ENCODE results near the gene DYNAP. TPM values are rescaled to one million over a fixed set of nuclear protein-coding genes. Genes with fewer than 3 reads are reported as not detected.

Gene DYNAP
- total and polyA plus RNA-seq, 2 donors (not counting 1 experiment from before 2014, with no cell fraction given) = not detected

GRCh38 chr18:54557958-54558357 is 33.1 kb upstream of the DYNAP start:
- TF ChIP-seq CTCF (IDR thresholded peaks at IDR 0.05) = no peak
- no peak for TF ChIP-seq EZH2 (IDR thresholded peaks at IDR 0.05; ENCODE audit: borderline replicate concordance, insufficient read depth, low read depth, low read length, poor library complexity, severe bottlenecking)
- Mint-ChIP-seq H3K27ac (no peak overlapping the region), H3K9me3 (ENCODE audit: insufficient read depth) (no peaks in the 10 kb centered on the region), H3K4me3 (no peak overlapping the region), H3K4me1 (no peaks in the 10 kb centered on the region), H3K27me3 (no peaks in the 10 kb centered on the region)
- Histone ChIP-seq H3K27me3 (replicated peaks in 1 of 4; ENCODE audit: control extremely low read depth in 1 of 4, control insufficient read depth in 3 of 4, insufficient read depth in 4 of 4, low read length in 3 of 4) (no peaks in the 10 kb centered on the region), H3K79me2 (ENCODE audit: control insufficient read depth, insufficient read depth, low read length) (no peaks in the 10 kb centered on the region), H3K27ac (ENCODE audit: low read length in 2 of 2) (no peak overlapping the region), H4K20me1 (ENCODE audit: control insufficient read depth, insufficient read depth, low read length, poor library complexity, severe bottlenecking) (no peaks in the 10 kb centered on the region), H3K4me2 (replicated peaks; ENCODE audit: low read depth, low read length, poor library complexity, severe bottlenecking) (no peak overlapping the region), H3K4me1 (ENCODE audit: control insufficient read depth in 2 of 2, insufficient read depth in 2 of 2, low read length in 2 of 2) (no peaks in the 10 kb centered on the region), H3K9me3 (ENCODE audit: control extremely low read depth in 1 of 3, control insufficient read depth in 2 of 3, insufficient read depth in 1 of 3, low read length in 2 of 3) (peaks cover 0 to under 1% (median 0%) of the 10 kb centered on the region in 3 donors), H2AFZ (ENCODE audit: insufficient read depth, low read depth, low read length, poor library complexity, severe bottlenecking) (no peak overlapping the region), H3K36me3 (replicated peaks in 1 of 2; ENCODE audit: control extremely low read depth in 1 of 2, control insufficient read depth in 1 of 2, extremely low read depth in 1 of 2, insufficient read depth in 2 of 2, low read length in 1 of 2) (no peaks in the 10 kb centered on the region), H3K9ac (ENCODE audit: low read length) (no peak overlapping the region), H3K4me3 (ENCODE audit: control extremely low read depth in 1 of 5, extremely low read depth in 1 of 5, insufficient read depth in 1 of 5, low read depth in 2 of 5, low read length in 4 of 5) (no peak overlapping the region)
- CTCF ChIA-PET = interaction anchor here (1.9 kb wide), 1 partner anchor 113 kb away, joined by 6 read pairs; no protein-coding TSS in a partner anchor
- WGBS (ENCODE audit: insufficient coverage) = no CpG with 5 or more reads among the region's 2 CpGs
- POLR2A ChIA-PET = no interaction called here
- intact Hi-C loops (cut with micrococcal nuclease) = loop anchor here (2.0 kb wide), 1 partner anchor 425 kb away; no protein-coding TSS in a partner anchor
- no peak for DNase-seq
- no peak for ATAC-seq (ENCODE audit: low read depth)

DNA sequence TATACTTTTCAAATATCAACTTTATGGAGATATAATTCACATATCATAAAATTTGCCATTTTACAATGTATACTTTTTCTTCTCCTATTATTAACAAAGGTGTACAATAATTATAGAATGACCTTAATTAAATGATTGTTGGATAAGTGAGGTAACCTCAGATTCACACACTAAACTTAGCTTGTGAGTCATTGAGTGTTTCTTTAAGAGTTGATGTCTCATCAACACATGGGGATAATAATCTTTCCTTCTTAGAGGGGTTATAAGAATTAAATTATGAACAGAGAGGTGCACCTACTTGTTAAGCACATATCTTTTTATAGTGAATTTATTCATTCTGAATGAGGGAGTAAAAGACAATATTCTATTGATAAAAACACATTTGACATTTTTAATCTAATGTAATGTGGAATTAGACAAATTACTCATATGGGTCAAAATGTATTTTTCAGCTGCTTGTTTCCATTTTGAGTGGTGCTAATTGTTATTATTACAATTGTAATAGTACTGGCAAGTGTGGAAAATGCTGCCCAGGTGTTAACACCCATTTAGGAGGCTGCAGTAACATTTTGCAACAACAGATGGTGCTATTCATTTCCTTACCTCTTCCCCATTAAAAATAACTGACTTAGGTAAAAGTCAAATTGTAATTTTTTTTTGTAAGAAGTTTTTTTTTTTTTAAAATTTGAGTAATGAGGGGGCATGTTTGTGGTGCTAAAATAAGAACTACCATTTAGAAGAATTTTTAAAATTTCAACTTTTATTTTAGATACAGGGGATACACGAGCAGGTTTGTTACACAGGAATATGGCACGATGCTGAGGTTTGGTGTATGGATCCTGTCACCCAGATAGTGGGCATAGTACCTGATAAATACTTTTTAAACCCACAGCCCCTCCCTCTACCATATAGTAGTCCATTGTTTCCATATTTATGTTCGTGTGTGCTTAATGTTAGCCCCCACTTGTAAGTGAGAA is 32.1 kb upstream of the DYNAP start:
- no peak overlapping the region for H3K4me2 ChIP-seq (replicated peaks; ENCODE audit: low read depth, low read length, poor library complexity, severe bottlenecking)
- H3K36me3 ChIP-seq (replicated peaks in 1 of 2; ENCODE audit: control extremely low read depth in 1 of 2, control insufficient read depth in 1 of 2, extremely low read depth in 1 of 2, insufficient read depth in 2 of 2, low read length in 1 of 2) = no peaks in the 10 kb centered on the region
- intact Hi-C loops (cut with micrococcal nuclease) = loop anchor here (2.0 kb wide), 1 partner anchor 424 kb away; no protein-coding TSS in a partner anchor
- Mint-ChIP-seq H3K4me1 (no peaks in the 10 kb centered on the region), H3K27ac (no peak overlapping the region), H3K27me3 (no peaks in the 10 kb centered on the region), H3K4me3 (no peak overlapping the region), H3K9me3 (ENCODE audit: insufficient read depth) (no peaks in the 10 kb centered on the region)
- H3K4me1 ChIP-seq (ENCODE audit: control insufficient read depth in 2 of 2, insufficient read depth in 2 of 2, low read length in 2 of 2) = no peaks in the 10 kb centered on the region
- peak; percentile 8 for DNase-seq
- H3K9ac ChIP-seq (ENCODE audit: low read length) = no peak overlapping the region
- H3K79me2 ChIP-seq (ENCODE audit: control insufficient read depth, insufficient read depth, low read length) = no peaks in the 10 kb centered on the region
- CTCF ChIA-PET = interaction anchor here (0.6 to 1.9 kb wide), 2 partner anchors 112 to 950 kb away, joined by 3 to 6 read pairs; no protein-coding TSS in a partner anchor
- POLR2A ChIA-PET = no interaction called here
- no peak for TF ChIP-seq EZH2 (IDR thresholded peaks at IDR 0.05; ENCODE audit: borderline replicate concordance, insufficient read depth, low read depth, low read length, poor library complexity, severe bottlenecking)
- peak; percentile 77 for TF ChIP-seq CTCF (IDR thresholded peaks at IDR 0.05)
- no peak for ATAC-seq (ENCODE audit: low read depth)
- no peak overlapping the region for H3K4me3 ChIP-seq (ENCODE audit: control extremely low read depth in 1 of 5, extremely low read depth in 1 of 5, insufficient read depth in 1 of 5, low read depth in 2 of 5, low read length in 4 of 5)
- H4K20me1 ChIP-seq (ENCODE audit: control insufficient read depth, insufficient read depth, low read length, poor library complexity, severe bottlenecking) = no peaks in the 10 kb centered on the region
- no peak overlapping the region for H2AFZ ChIP-seq (ENCODE audit: insufficient read depth, low read depth, low read length, poor library complexity, severe bottlenecking)
- no peaks in the 10 kb centered on the region for H3K27me3 ChIP-seq (replicated peaks in 1 of 4; ENCODE audit: control extremely low read depth in 1 of 4, control insufficient read depth in 3 of 4, insufficient read depth in 4 of 4, low read length in 3 of 4)
- no peak overlapping the region for H3K27ac ChIP-seq (ENCODE audit: low read length in 2 of 2)
- WGBS (ENCODE audit: insufficient coverage) = no CpG with 5 or more reads among the region's 3 CpGs
- no peaks in the 10 kb centered on the region for H3K9me3 ChIP-seq (ENCODE audit: control extremely low read depth in 1 of 3, control insufficient read depth in 2 of 3, insufficient read depth in 1 of 3, low read length in 2 of 3)
